GM13977 (cell line): Measurements from ENCODE around the gene HUWE1.

Experiments used
- DNase-seq: peaks from one replicate; pipeline ENCODE4 v3.0.0; 2012; ENCODE audit warnings: low spot score
- CTCF ChIP-seq: IDR thresholded peaks from 2 replicates; pipeline ENCODE4 v1.5.1; 2012; ENCODE audit warnings: mild to moderate bottlenecking, control low read depth; ENCODE audit not compliant: insufficient read depth; ENCODE audit errors: extremely low read depth, missing control alignments
- in situ Hi-C: fragments of 300-500 bp; cut with MboI; formaldehyde crosslinking; loops from one replicate; pipeline ENCODE4 v1.12.0; 2022; ENCODE audit warnings: low sequenced_read_pairs, low pct_unique_long_range_greater_than_20kb, mixed read lengths, inconsistent platforms; ENCODE audit not compliant: unreplicated experiment

Gene HUWE1

DNA sequence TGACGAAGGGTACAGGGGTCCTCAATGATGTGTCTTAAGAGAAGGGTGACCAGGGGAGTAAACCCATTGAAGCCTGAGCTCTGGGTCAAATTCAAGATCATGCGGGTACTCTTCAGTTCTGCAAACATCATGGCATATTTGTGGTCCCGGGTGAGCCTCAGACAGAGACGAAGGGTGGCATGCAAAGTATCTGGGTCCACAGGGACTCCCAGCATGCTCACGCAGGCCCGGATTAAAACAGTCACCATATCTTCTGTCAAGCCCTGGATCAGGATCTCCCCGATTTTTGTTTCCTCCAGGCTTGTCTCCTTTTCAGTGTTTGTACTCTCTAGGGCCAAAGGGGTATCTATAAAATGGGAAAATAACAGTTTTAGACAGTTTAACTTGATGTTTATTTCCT lies 102.9 kb downstream of the HUWE1 start:
- in situ Hi-C loops: no loop called here
- TF ChIP-seq CTCF: no peak

DNA sequence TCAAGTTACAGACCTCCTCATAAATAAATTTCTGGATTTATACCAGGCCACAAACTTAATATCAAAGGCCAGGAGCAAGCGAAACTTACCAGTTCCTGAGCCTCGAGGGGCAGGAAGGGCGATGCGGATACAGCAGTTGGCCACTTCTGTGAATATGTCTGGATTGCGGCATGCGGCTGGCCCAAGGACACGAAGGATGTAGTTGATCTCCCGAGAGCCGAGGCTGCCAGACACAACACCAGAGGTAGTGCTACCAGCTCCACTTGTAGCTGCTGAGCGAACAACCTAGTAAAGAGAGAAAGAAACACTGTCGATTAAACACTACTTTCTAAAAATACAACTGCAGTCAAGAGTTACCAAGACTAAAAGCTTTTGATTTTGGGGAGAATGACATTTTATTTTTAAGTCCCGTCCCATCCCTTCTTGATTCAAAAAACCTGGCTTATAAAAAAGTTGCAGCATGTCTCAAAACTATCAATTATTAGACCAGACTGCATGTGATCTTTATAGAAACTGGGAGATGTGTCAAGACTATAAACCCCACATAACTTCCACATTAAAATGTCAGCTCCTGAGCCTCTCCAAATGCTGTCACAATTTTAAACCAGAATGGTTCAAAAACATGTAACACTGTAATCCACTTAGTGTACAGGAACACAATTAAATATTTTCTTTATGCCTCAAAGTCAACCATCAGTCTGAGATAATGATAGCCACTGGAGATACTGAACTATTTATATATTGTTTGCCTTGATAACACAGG lies 105.6 kb downstream of the HUWE1 start:
- DNase-seq: no peak
- no peak for TF ChIP-seq CTCF
- in situ Hi-C loops: no loop called here

More for the DNA sequence above, 102.9 kb downstream of the HUWE1 start:
- DNase-seq: no peak

GRCh38 chrX:53571494-53571893 lies 115.0 kb downstream of the HUWE1 start:
- in situ Hi-C loops: no loop called here
- TF ChIP-seq CTCF: no peak
- no peak for DNase-seq

DNA sequence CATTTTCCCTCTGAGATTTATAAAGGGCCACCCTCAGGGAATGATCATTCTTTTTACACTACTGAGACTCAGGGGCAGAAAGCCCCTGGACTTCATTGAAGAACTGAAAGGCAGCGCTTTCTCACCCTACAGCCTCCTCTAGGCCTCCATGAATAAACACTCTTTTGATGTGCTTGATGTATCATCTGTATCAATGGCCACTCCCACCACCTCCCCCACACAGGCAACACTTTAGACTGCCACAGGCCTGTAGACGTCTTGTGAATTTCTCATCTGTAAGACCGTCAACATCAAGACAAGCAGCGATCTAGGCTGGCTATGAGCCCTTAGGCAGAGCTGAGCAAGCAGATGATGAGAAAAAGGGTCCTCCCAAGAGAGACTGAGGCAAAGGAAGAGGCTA lies 123.2 kb downstream of the HUWE1 start:
- TF ChIP-seq CTCF: no peak
- DNase-seq: no peak
- in situ Hi-C loops: no loop called here

DNA sequence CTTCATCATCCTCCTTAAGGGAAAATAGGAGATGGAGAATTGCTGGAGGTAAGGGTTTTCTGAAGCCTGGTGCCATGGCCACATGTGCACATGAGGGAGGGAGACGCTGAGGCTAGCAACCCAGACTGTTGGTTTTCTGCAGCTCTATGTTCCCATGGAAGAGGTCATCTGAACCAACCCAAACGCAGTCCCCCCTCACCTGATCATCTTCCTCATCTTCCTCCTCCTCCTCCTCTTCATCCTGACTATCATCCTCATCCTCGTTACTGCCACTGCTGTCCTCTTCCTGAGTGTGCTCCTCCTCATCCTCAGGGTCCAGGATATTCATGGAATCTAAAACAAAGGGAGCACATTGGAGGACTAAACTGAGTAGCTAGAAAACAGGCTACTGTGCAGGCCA lies 124.6 kb downstream of the HUWE1 start:
- no peak for DNase-seq
- TF ChIP-seq CTCF: no peak
- in situ Hi-C loops: no loop called here

DNA sequence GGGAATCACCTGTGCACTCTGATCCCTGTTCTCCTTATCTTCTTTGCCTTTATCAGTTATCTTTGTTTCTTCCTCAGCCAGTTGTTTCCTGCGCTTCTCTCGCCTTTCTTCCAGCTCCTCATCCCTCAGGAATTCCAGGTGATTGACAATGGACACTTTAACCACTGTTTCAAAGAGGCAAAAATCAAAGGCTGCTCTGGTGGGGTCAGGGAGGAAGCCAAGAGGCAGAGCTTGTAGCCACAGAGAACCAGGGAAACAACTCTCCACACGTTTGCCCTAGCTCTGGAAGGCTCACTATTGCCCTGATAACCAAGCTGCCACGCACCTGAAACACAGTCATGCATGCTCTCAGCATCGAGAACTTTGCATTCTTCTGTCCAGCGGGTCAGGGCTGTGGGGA lies 127.9 kb downstream of the HUWE1 start:
- DNase-seq: no peak
- no peak for TF ChIP-seq CTCF
- in situ Hi-C loops: no loop called here

DNA sequence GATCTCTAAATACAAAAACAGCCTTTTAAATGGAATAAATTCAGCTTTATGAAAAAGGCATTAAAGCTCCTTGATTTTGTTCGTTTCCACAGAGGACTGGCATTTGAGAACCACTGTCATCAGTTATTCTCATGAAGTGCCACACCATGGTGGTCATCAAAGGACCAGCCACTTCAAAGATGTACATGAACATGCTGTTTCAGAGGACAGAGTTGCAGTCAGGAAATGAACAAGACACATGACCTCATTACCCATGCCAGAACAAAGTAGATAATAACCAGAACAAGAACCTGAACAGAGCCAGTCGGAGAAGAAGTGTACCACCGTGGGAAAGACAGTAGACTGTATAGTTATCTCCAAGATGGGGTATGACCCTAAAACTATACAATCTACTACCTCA lies 129.7 kb downstream of the HUWE1 start:
- no peak for TF ChIP-seq CTCF
- DNase-seq: no peak
- in situ Hi-C loops: no loop called here
